ENCODE results near the gene S100A5.

Gene S100A5

DNA sequence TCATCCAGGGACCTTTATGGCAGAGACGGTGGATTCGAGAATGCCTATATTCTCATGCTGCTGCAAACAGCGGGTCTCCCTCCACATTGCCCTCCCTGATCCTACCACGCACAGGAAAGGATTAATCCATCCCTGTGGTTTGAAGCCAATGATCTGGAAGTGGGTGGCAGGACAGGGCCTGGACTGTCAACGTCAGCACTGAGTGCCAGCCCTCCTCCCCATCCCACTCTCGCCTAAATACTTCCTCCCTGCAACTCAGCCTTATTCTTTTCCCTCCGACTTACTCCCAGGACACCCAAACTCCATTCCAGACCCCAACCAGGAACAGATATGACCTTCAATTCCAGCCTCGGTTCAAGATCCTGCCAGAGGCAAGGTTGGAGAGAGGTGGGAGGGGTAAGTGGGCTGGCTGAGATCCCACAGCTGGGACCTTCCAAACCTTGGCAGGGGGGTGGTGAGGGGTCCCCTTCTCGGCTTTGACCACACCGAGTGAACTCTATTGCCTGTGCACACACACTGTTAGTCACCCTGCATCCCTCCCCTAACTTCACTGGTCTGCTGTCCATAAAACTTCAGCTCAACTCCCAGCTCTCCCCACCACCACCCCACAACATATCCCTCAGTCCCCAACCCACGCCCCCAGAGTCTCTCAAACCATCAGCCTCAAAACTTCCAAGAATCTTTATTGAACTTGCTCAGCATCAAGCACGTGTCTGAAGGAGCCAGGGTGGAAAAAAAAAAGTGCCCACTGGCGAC is 2.4 kb upstream of the S100A5 start:
- H3K4me3 ChIP-seq (ENCODE audit: low read depth, low read length), result no peak overlapping the region
- no peak for TF ChIP-seq MYC (IDR thresholded peaks at IDR 0.05; ENCODE audit: low read depth, low read length)
- TF ChIP-seq, protein P1, sequence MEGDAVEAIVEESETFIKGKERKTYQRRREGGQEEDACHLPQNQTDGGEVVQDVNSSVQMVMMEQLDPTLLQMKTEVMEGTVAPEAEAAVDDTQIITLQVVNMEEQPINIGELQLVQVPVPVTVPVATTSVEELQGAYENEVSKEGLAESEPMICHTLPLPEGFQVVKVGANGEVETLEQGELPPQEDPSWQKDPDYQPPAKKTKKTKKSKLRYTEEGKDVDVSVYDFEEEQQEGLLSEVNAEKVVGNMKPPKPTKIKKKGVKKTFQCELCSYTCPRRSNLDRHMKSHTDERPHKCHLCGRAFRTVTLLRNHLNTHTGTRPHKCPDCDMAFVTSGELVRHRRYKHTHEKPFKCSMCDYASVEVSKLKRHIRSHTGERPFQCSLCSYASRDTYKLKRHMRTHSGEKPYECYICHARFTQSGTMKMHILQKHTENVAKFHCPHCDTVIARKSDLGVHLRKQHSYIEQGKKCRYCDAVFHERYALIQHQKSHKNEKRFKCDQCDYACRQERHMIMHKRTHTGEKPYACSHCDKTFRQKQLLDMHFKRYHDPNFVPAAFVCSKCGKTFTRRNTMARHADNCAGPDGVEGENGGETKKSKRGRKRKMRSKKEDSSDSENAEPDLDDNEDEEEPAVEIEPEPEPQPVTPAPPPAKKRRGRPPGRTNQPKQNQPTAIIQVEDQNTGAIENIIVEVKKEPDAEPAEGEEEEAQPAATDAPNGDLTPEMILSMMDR (IDR thresholded peaks at IDR 0.05; ENCODE audit: low read depth, low read length), result no peak
- TF ChIP-seq, protein P2, sequence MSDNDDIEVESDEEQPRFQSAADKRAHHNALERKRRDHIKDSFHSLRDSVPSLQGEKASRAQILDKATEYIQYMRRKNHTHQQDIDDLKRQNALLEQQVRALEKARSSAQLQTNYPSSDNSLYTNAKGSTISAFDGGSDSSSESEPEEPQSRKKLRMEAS (IDR thresholded peaks at IDR 0.05; ENCODE audit: low read depth, low read length), result no peak
- no peak for TF ChIP-seq POLR2A (IDR thresholded peaks at IDR 0.05; ENCODE audit: extremely low read depth, insufficient read length)
- no peak for DNase-seq (ENCODE audit: low read depth)

DNA sequence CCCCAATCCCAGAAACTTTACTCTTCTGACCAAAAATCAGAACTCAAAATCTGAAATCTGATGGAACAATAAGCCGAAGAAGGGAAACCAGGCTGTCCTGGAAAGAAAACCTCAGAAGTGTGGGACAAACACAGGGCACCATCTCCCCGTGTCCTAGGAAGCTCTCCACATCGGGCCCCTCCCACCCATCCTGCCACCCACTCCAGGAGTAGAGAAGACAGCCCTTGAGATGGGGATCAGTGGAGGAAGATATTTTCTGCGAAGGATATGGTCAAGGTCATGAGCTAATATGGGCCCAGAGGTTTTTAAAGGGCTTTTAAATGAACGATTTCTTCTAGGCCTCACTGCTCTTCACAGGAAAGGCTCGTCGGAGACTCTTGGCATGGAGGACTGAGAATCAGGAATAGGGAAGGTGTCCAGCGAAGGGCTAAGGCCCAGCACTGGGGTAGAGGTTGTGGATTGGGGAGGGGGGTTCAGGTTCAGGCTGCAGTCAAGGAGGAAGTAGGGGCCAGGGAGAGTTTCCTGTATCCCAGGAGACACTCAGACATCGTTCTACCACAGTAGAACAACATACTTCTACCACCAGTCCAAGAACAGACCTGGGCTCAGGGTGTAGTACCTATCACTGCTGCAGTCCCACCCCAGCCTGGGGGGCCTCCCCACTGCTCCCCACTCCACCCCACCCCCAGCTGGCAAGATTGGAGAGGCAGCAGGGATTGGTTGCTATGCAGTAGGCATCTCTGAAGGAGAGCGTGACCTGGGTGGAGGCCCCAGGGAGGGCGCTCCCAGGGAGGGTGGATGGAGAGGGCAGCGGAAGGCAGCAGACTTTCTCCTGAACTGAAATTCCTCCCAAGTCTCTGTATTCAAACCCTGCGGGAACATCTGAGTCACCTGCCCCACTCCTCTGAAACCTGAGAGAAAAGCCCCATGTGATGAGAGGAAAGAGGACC is 1.2 kb upstream of the S100A5 start:
- TF ChIP-seq, protein P1 (IDR thresholded peaks at IDR 0.05; ENCODE audit: low read depth, low read length), result no peak
- no peak for TF ChIP-seq MYC (IDR thresholded peaks at IDR 0.05; ENCODE audit: low read depth, low read length)
- TF ChIP-seq, protein P2 (IDR thresholded peaks at IDR 0.05; ENCODE audit: low read depth, low read length), result no peak
- TF ChIP-seq POLR2A (IDR thresholded peaks at IDR 0.05; ENCODE audit: extremely low read depth, insufficient read length), result no peak
- DNase-seq (ENCODE audit: low read depth), result peak; percentile 40
- H3K4me3 ChIP-seq (ENCODE audit: low read depth, low read length), result no peak overlapping the region

DNA sequence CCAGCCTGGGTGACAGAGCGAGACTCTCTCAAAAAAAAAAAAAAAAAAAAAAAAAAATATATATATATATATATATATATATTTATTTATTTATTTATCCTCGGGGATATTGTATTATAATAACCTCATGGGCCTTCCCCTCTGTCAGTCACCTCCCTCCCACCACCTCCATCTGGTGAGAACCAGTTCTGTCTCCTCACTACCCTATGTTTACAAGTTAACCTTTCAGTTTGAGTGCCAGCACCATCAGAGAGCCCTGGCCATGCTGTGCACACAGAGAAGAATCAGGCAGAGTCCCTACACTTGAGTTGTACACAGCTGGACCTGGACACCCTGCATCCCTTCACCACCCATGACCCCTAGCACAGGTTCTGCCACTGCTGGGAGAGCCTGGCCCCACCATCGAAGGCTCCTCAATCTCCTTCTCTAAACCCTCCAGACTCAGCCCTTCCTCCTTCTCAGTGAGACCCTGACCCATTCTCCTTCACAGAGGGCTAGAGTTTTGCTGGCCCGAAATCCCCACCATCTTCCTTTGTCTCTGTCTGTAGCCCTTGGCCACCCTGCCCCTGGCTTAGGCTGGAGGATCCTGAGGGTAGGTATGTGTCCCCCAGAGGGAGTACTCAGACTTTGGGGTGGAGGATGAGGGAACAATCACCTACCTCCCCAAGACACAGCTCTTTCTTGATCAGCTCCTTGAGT is 1.2 kb downstream of the S100A5 start:
- H3K4me3 ChIP-seq (ENCODE audit: low read depth, low read length), result no peak overlapping the region
- no peak for DNase-seq (ENCODE audit: low read depth)
- TF ChIP-seq, protein P1 (IDR thresholded peaks at IDR 0.05; ENCODE audit: low read depth, low read length), result no peak
- TF ChIP-seq POLR2A (IDR thresholded peaks at IDR 0.05; ENCODE audit: extremely low read depth, insufficient read length), result no peak
- TF ChIP-seq, protein P2 (IDR thresholded peaks at IDR 0.05; ENCODE audit: low read depth, low read length), result no peak
- no peak for TF ChIP-seq MYC (IDR thresholded peaks at IDR 0.05; ENCODE audit: low read depth, low read length)

DNA sequence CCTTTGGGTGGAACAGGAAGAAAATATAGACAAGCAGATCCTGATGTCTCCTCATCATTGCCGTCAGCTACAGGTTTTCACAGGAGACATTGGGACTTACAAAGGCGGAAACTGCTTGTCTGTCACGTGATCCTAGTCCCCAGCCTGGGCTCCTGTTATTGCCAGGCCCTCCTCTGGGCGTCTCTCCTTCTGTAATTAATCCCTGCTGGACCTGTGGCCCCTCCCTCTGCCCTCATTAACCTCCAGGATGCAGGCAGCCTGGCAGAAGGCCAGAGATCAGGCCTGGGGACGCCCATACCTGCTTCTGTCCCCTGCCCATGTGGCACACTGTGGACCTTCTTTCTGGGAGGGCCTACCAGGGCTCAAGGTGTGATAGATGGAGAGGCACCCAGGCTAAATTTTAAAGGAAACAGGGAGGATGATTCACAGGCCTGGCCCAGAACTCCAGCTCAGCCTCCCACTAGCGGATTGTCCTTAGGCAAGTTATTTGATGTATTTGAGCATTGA is 2.4 kb downstream of the S100A5 start:
- TF ChIP-seq, protein P1 (IDR thresholded peaks at IDR 0.05; ENCODE audit: low read depth, low read length), result no peak
- TF ChIP-seq POLR2A (IDR thresholded peaks at IDR 0.05; ENCODE audit: extremely low read depth, insufficient read length) (no peak), MYC (IDR thresholded peaks at IDR 0.05; ENCODE audit: low read depth, low read length) (no peak)
- TF ChIP-seq, protein P2 (IDR thresholded peaks at IDR 0.05; ENCODE audit: low read depth, low read length), result no peak
- no peak overlapping the region for H3K4me3 ChIP-seq (ENCODE audit: low read depth, low read length)
- DNase-seq (ENCODE audit: low read depth), result no peak

DNA sequence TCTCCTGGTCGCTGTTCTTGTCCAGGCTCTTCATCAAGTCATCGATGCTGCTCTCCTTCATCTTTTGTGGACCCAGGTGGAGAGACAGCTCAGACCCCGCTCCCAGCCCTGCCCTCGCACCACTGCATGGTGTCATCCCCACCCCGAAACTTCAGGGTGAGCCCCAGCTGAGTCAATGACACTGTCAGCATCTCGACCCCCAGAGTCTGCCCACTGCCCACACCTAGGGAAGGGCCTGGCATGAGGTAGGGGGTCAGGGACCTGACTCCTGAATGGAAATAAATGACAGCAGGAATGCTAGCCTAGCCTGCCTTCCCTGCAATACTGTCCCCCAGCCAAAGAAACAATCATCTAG is 3.4 kb downstream of the S100A5 start:
- no peak overlapping the region for H3K4me3 ChIP-seq (ENCODE audit: low read depth, low read length)
- TF ChIP-seq MYC (IDR thresholded peaks at IDR 0.05; ENCODE audit: low read depth, low read length) (no peak), POLR2A (IDR thresholded peaks at IDR 0.05; ENCODE audit: extremely low read depth, insufficient read length) (no peak)
- TF ChIP-seq, protein P1 (IDR thresholded peaks at IDR 0.05; ENCODE audit: low read depth, low read length), result no peak
- TF ChIP-seq, protein P2 (IDR thresholded peaks at IDR 0.05; ENCODE audit: low read depth, low read length), result no peak
- no peak for DNase-seq (ENCODE audit: low read depth)

Measured in NB4 (cell line).